ENCODE measurements around the gene GPR142. TPM values are rescaled to one million over a fixed set of nuclear protein-coding genes. Genes with fewer than 3 reads are reported as not detected.

Gene GPR142
- total RNA-seq (2014; rRNA removed; shearing (Covaris generic)), result not detected in 2 replicates
- not detected in 2 replicates for polyA plus RNA-seq (2015; cell fraction: cytosol; rRNA removed)
- polyA plus RNA-seq (2015; cell fraction: nucleus; rRNA removed), result not detected in 2 replicates

- no peak for DNase-seq (ENCODE audit: low read depth)
These were observed at the start of gene GPR142 for GRCh38 chr17:74367206-74367605. Gene GPR142, plus strand, starts transcription at chr17:74367506. Its CDS starts 2,035 bp downstream, at chr17:74369541.

GRCh38 chr17:74318391-74318790 is 48.9 kb upstream of the GPR142 start:
- no peak for DNase-seq (ENCODE audit: low read depth)

- DNase-seq (ENCODE audit: low read depth), result no peak
These were observed 42.8 kb upstream of the GPR142 start for GRCh38 chr17:74324521-74324920.

GRCh38 chr17:74325376-74325742 is 41.9 kb upstream of the GPR142 start:
- DNase-seq (ENCODE audit: low read depth), result no peak

- no peak for DNase-seq (ENCODE audit: low read depth)
These were observed 41.4 kb upstream of the GPR142 start, which contains the start of gene KIF19 for GRCh38 chr17:74325743-74326379. Gene KIF19, plus strand, starts transcription at chr17:74326226. Its CDS starts 124 bp downstream, at chr17:74326350.

- DNase-seq (ENCODE audit: low read depth), result no peak
These were observed 40.8 kb upstream of the GPR142 start for GRCh38 chr17:74326506-74326905.

- no peak for DNase-seq (ENCODE audit: low read depth)
These were observed 38.8 kb upstream of the GPR142 start for GRCh38 chr17:74328487-74328886.

GRCh38 chr17:74329378-74329777 is 37.9 kb upstream of the GPR142 start:
- no peak for DNase-seq (ENCODE audit: low read depth)

- DNase-seq (ENCODE audit: low read depth), result no peak
These were observed 36.9 kb upstream of the GPR142 start for GRCh38 chr17:74330446-74330845.

- DNase-seq (ENCODE audit: low read depth), result no peak
These were observed 35.2 kb upstream of the GPR142 start for GRCh38 chr17:74332017-74332650.

GRCh38 chr17:74332763-74333283 is 34.5 kb upstream of the GPR142 start:
- no peak for DNase-seq (ENCODE audit: low read depth)

GRCh38 chr17:74334393-74335039 is 32.8 kb upstream of the GPR142 start:
- DNase-seq (ENCODE audit: low read depth), result no peak

GRCh38 chr17:74335529-74336062 is 31.7 kb upstream of the GPR142 start:
- no peak for DNase-seq (ENCODE audit: low read depth)

GRCh38 chr17:74336307-74336706 is 31.0 kb upstream of the GPR142 start:
- no peak for DNase-seq (ENCODE audit: low read depth)

- no peak for DNase-seq (ENCODE audit: low read depth)
These were observed 29.3 kb upstream of the GPR142 start for GRCh38 chr17:74337834-74338500.

- DNase-seq (ENCODE audit: low read depth), result no peak
These were observed 27.6 kb upstream of the GPR142 start for GRCh38 chr17:74339537-74340195.

GRCh38 chr17:74340470-74341023 is 26.8 kb upstream of the GPR142 start:
- no peak for DNase-seq (ENCODE audit: low read depth)

GRCh38 chr17:74342224-74342623 is 25.1 kb upstream of the GPR142 start:
- DNase-seq (ENCODE audit: low read depth), result no peak

- no peak for DNase-seq (ENCODE audit: low read depth)
These were observed 24.2 kb upstream of the GPR142 start for GRCh38 chr17:74343121-74343520.

- DNase-seq (ENCODE audit: low read depth), result no peak
These were observed 23.6 kb upstream of the GPR142 start for GRCh38 chr17:74343526-74344284.
